GM12891 (cell line): ENCODE results near the gene CDH15.

Source experiments
- PAX5 ChIP-seq: IDR thresholded peaks from 2 replicates; pipeline ENCODE4 v1.6.1; 2011; ENCODE audit warnings: low read length, moderate library complexity, mild to moderate bottlenecking; ENCODE audit not compliant: insufficient read depth, severe bottlenecking
- POLR2A ChIP-seq: IDR thresholded peaks from 2 replicates; pipeline ENCODE4 v1.6.1; 2011; ENCODE audit warnings: low read depth, low read length, control low read depth
- POLR2AphosphoS5 ChIP-seq: IDR thresholded peaks from 2 replicates; pipeline ENCODE4 v1.6.1; 2011; ENCODE audit warnings: low read depth, low read length, control low read depth
- POU2F2 ChIP-seq: IDR thresholded peaks from 2 replicates; pipeline ENCODE4 v1.6.1; 2011; ENCODE audit warnings: low read depth, mild to moderate bottlenecking, control low read depth, low read length, moderate library complexity
- SPI1 ChIP-seq: IDR thresholded peaks from 2 replicates; pipeline ENCODE4 v1.6.1; 2011; ENCODE audit warnings: low read depth, low read length, control low read depth
- TAF1 ChIP-seq: IDR thresholded peaks from 2 replicates; pipeline ENCODE4 v1.6.1; 2011; ENCODE audit warnings: low read depth, low read length, control low read depth

DNA sequence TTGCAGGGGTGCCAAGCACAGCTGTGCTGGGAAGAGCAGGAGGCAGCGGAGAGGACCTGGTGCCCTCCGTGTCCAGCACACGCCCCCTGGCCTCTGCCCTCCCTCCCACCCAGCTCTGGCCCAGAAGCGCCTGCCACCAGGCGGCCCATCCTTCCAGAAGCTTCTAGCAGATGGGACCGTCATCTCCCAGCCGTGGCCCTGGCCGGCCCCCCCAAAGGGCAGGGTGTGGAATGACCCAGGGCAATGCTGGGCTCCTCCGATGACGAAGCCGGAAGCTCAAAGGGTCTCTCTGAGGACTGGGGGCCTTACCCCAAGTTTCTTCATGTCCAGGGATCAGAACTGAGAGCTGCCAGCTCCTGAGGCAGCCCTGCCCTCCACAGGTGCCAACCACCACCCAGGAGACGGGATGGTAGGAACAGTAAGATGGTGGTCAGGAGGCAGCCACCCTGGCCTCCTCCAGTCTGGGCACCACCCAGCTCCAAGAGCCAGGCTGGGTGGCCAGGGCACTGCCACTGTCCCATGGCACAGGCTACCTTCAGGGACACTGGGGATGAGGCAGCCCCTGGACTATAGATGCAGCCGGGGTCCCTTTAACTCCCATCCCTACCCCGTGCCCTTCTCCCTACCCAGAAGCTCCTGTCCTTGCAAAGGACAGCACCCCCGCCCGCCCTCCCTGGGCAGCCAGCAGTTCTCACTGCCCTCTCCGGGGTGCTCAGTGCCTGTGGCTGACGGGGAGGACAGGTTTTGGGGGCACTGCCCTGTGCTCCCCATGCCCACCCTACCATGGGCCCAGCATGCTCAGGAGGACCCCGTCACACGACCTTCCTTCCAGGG lies 6.5 kb upstream of the CDH15 start:
- no peak for TF ChIP-seq POLR2A
- no peak for TF ChIP-seq TAF1
- no peak for TF ChIP-seq POLR2AphosphoS5
- no peak for TF ChIP-seq POU2F2
- no peak for TF ChIP-seq PAX5
- no peak for TF ChIP-seq SPI1
